Adrenal gland (tissue), 12 donors: ENCODE data around the gene HMGN3. TPM values are rescaled to one million over a fixed set of nuclear protein-coding genes. Genes with fewer than 3 reads are reported as not detected.

Experiments
- DNase-seq, 7 donors: peaks; one replicate each; pipeline ENCODE4 v3.0.0-alpha.2; 2019 to 2020
- H3K27ac ChIP-seq, 5 donors: fragments of 200-600 bp; sonication (generic) in 4 of 5; 1 replicate in 3 of 5; 2 replicates in 2 of 5; pipeline versions ENCODE4 v1.5.1 to v1.8.0; 2016 to 2020; ENCODE audit warnings: mild to moderate bottlenecking in 1 of 5
- H3K27me3 ChIP-seq: fragments of 200-600 bp; 2 replicates; pipeline ENCODE4 v1.8.0; 2021
- H3K36me3 ChIP-seq, 2 donors: fragments of 200-600 bp; replicated peaks in 1 of 2; 1 replicate in 1 of 2; 2 replicates in 1 of 2; pipeline versions ENCODE4 v1.5.1 to v1.8.0; 2018 to 2022
- H3K4me1 ChIP-seq, 2 donors: fragments of 200-600 bp; replicated peaks in 1 of 2; 1 replicate in 1 of 2; 2 replicates in 1 of 2; pipeline versions ENCODE4 v1.5.1 to v1.8.0; 2018 to 2021
- H3K4me3 ChIP-seq, 4 donors: fragments of 200-600 bp; sonication (generic) in 3 of 4; one replicate each; pipeline ENCODE4 v1.5.1; 2016 to 2018
- H3K9me3 ChIP-seq, 3 donors: fragments of 200-600 bp; sonication (generic) in 1 of 3; replicated peaks in 1 of 3; 1 replicate in 2 of 3; 2 replicates in 1 of 3; pipeline versions ENCODE4 v1.5.1 to v1.8.0; 2016 to 2021
- CTCF ChIP-seq, 6 experiments: fragments of 450-650 bp in 4 of 6; fragments of 200-600 bp in 2 of 6; sonication (generic) in 1 of 6; IDR thresholded peaks; 1 replicate in 5 of 6; 2 replicates in 1 of 6; pipeline versions ENCODE4 v1.5.1 to v1.8.0; 2016 to 2021; ENCODE audit warnings: antibody characterized with exemption in 6 of 6, mild to moderate bottlenecking in 2 of 6, moderate library complexity in 1 of 6
- POLR2A ChIP-seq, 2 donors: fragments of 450-650 bp; IDR thresholded peaks; one replicate each; pipeline ENCODE4 v1.6.1; 2017; ENCODE audit warnings: antibody characterized with exemption in 2 of 2, mild to moderate bottlenecking in 2 of 2, moderate library complexity in 1 of 2
- WGBS, 4 donors: extraction: QIAGEN DNeasy Blood & Tissue Kit in 2 of 4; methylation state at CpG; one replicate each; pipeline versions ENCODE4 v1.1.5 to v1.1.7; 2013 to 2017; 5-methylcytosine and 5-hydroxymethylcytosine counted together
- intact Hi-C, 2 donors: fragments of 100-400 bp; cut with DNase I; formaldehyde crosslinking; loops; one replicate each; pipeline versions ENCODE4 v1.14.1 to v1.15.0; 2022 to 2023
- polyA plus RNA-seq, 3 donors: library from polyadenylated mRNA; stranded (reverse); fragments of 200-250 nt in 2 of 3; fragments of 350-450 nt in 1 of 3; fragmentation: Illumina TruSeq in 1 of 3; extraction: RNeasy Lipid Tissue Mini Kit (QIAGEN cat#74804) in 1 of 3; gene quantifications; one replicate each; pipeline ENCODE4 v1.2.3, GENCODE V29; 2013 to 2014
- total RNA-seq, 9 donors: library from RNA; depleted of rRNA in 4 of 9; stranded (reverse); fragments of >200 nt in 4 of 9; fragments of 120-200 nt in 1 of 9; fragmentation: NEBNext Ultra II Directional in 1 of 9; extraction: Animal tissue kit (Norgen Biotek cat#: 25700) in 1 of 9; gene quantifications; one replicate each; pipeline versions ENCODE4 v1.1.0 to v1.2.4, GENCODE V29; 2013 to 2023
- donor health status: healthy with polysubstance abuse.
- donor health status: Bipolar disorder and iron deficiency.
- donor health status: DM: yes; HTN: yes; CAD: no.
- donor health status: DM: no; HTN: no; CAD: no.
- donor health status: DM: no; HTN: no; CAD: no.
- donor health status: DM: yes; HTN: yes; CAD: no.

HMGN3 gene
- total and polyA plus RNA-seq, 12 donors = 87.5 to 271 (median 163) TPM

GRCh38 chr6:79167931-79168694, 66.4 kb downstream of the HMGN3 start:
- H3K27ac ChIP-seq = no peak overlapping the region
- no peaks in the 10 kb centered on the region for H3K9me3 ChIP-seq
- no peak for DNase-seq
- H3K4me3 ChIP-seq = no peak overlapping the region
- intact Hi-C loops = no loop called here
- WGBS, 4 donors = 62 to 68% (median 67%) methylated on average over 9 of the region's 9 CpGs
- no peaks in the 10 kb centered on the region for H3K4me1 ChIP-seq
- TF ChIP-seq POLR2A (IDR thresholded peaks at IDR 0.05) = no peak
- no peak for TF ChIP-seq CTCF (IDR thresholded peaks at IDR 0.05)
- H3K27me3 ChIP-seq = no peaks in the 10 kb centered on the region
- no peaks in the 10 kb centered on the region for H3K36me3 ChIP-seq

GRCh38 chr6:79159846-79160245, 74.6 kb downstream of the HMGN3 start:
- Histone ChIP-seq H3K9me3 (no peaks in the 10 kb centered on the region), H3K27me3 (no peaks in the 10 kb centered on the region), H3K4me3 (no peak overlapping the region), H3K4me1 (no peaks in the 10 kb centered on the region), H3K27ac (no peak overlapping the region), H3K36me3 (no peaks in the 10 kb centered on the region)
- 57 to 68% (median 62%) methylated on average over 1 of the region's 1 CpG for WGBS, 4 donors
- DNase-seq = no peak
- TF ChIP-seq POLR2A (IDR thresholded peaks at IDR 0.05) (no peak), CTCF (IDR thresholded peaks at IDR 0.05) (no peak)
- intact Hi-C loops = no loop called here

- no peak for DNase-seq
- WGBS, 4 donors = 81 to 91% (median 86%) methylated on average over 5 of the region's 5 CpGs
- H3K27ac ChIP-seq = no peak overlapping the region
- H3K9me3 ChIP-seq = no peaks in the 10 kb centered on the region
- H3K36me3 ChIP-seq = no peaks in the 10 kb centered on the region
- H3K27me3 ChIP-seq = no peaks in the 10 kb centered on the region
- intact Hi-C loops = no loop called here
- no peak overlapping the region for H3K4me3 ChIP-seq
- TF ChIP-seq CTCF (IDR thresholded peaks at IDR 0.05) (no peak), POLR2A (IDR thresholded peaks at IDR 0.05) (no peak)
- H3K4me1 ChIP-seq = no peaks in the 10 kb centered on the region
These were observed 75.5 kb downstream of the HMGN3 start for GRCh38 chr6:79158856-79159516.

GRCh38 chr6:79157961-79158644, 76.4 kb downstream of the HMGN3 start:
- intact Hi-C loops = no loop called here
- TF ChIP-seq POLR2A (IDR thresholded peaks at IDR 0.05) = no peak
- TF ChIP-seq CTCF (IDR thresholded peaks at IDR 0.05) = no peak
- no peak for DNase-seq
- Histone ChIP-seq H3K36me3 (no peaks in the 10 kb centered on the region), H3K4me3 (no peak overlapping the region), H3K27me3 (no peaks in the 10 kb centered on the region), H3K4me1 (no peaks in the 10 kb centered on the region), H3K27ac (no peak overlapping the region), H3K9me3 (no peaks in the 10 kb centered on the region)
- WGBS, 4 donors = 69 to 79% (median 77%) methylated on average over 3 of the region's 3 CpGs
